Measurements from ENCODE around the gene TTC7B.

GRCh38 chr14:90692826-90693225 is 123.4 kb downstream of the TTC7B start:
- TF ChIP-seq, protein P1, sequence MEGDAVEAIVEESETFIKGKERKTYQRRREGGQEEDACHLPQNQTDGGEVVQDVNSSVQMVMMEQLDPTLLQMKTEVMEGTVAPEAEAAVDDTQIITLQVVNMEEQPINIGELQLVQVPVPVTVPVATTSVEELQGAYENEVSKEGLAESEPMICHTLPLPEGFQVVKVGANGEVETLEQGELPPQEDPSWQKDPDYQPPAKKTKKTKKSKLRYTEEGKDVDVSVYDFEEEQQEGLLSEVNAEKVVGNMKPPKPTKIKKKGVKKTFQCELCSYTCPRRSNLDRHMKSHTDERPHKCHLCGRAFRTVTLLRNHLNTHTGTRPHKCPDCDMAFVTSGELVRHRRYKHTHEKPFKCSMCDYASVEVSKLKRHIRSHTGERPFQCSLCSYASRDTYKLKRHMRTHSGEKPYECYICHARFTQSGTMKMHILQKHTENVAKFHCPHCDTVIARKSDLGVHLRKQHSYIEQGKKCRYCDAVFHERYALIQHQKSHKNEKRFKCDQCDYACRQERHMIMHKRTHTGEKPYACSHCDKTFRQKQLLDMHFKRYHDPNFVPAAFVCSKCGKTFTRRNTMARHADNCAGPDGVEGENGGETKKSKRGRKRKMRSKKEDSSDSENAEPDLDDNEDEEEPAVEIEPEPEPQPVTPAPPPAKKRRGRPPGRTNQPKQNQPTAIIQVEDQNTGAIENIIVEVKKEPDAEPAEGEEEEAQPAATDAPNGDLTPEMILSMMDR (IDR thresholded peaks at IDR 0.05; ENCODE audit: borderline replicate concordance, extremely low read depth, low read length, poor library complexity, severe bottlenecking), result no peak
- TF ChIP-seq EZH2 (IDR thresholded peaks at IDR 0.05; ENCODE audit: borderline replicate concordance, low read depth, low read length, severe bottlenecking), result no peak
